Ovary (tissue), 9 donors: ENCODE measurements around the gene MCTP1. TPM values are rescaled to one million over a fixed set of nuclear protein-coding genes. Genes with fewer than 3 reads are reported as not detected.

Source experiments
- DNase-seq, 5 donors: peaks; one replicate each; pipeline ENCODE4 v3.0.0-alpha.2; 2019 to 2020
- H3K27ac ChIP-seq, 2 donors: fragments of 200-600 bp; one replicate each; pipeline versions ENCODE4 v1.5.1 to v1.8.0; 2019 to 2022
- H3K27me3 ChIP-seq: fragments of 200-600 bp; one replicate; pipeline ENCODE4 v1.8.0; 2022
- H3K36me3 ChIP-seq: fragments of 200-600 bp; sonication (generic); one replicate; pipeline ENCODE4 v1.5.1; 2019
- H3K4me1 ChIP-seq: one replicate; pipeline ENCODE4 v1.8.1; 2013; ENCODE audit warnings: mild to moderate bottlenecking, moderate library complexity; ENCODE audit not compliant: insufficient read depth
- H3K4me3 ChIP-seq: fragments of 200-600 bp; sonication (generic); one replicate; pipeline ENCODE4 v1.5.1; 2017
- H3K9me3 ChIP-seq, 2 donors: fragments of 200-600 bp in 1 of 2; sonication (generic) in 1 of 2; one replicate each; pipeline versions ENCODE4 v1.5.1 to v1.8.1; 2013 to 2019; ENCODE audit warnings: mild to moderate bottlenecking in 1 of 2, moderate library complexity in 1 of 2
- EP300 ChIP-seq: sonication (generic); formaldehyde crosslinking; IDR thresholded peaks from one replicate; pipeline ENCODE4 v1.6.1; 2017; ENCODE audit warnings: antibody characterized with exemption
- POLR2A ChIP-seq: fragments of 450-650 bp; IDR thresholded peaks from one replicate; pipeline ENCODE4 v1.6.1; 2017; ENCODE audit warnings: antibody characterized with exemption, mild to moderate bottlenecking, moderate library complexity
- WGBS, 3 donors: extraction: QIAGEN DNeasy Blood & Tissue Kit in 1 of 3; methylation state at CpG; one replicate each; pipeline versions ENCODE4 v1.1.5 to v1.1.7; 2013 to 2017; 5-methylcytosine and 5-hydroxymethylcytosine counted together
- intact Hi-C, 4 donors: fragments of 100-400 bp; cut with DNase I; formaldehyde crosslinking; loops; one replicate each; pipeline versions ENCODE4 v1.11.0 to v1.15.1; 2022 to 2023
- polyA plus RNA-seq, 2 donors: library from polyadenylated mRNA; stranded (reverse); fragments of 200-250 nt in 1 of 2; fragments of 350-450 nt in 1 of 2; fragmentation: Illumina TruSeq in 1 of 2; extraction: RNeasy Lipid Tissue Mini Kit (QIAGEN cat#74804) in 1 of 2; gene quantifications; one replicate each; pipeline ENCODE4 v1.2.3, GENCODE V29; 2013 to 2014
- total RNA-seq, 7 donors: library from RNA; depleted of rRNA in 2 of 7; stranded (reverse); fragments of >200 nt in 2 of 7; fragmentation: NEBNext Ultra II Directional in 3 of 7; extraction: Animal tissue kit (Norgen Biotek cat#: 25700) in 3 of 7; gene quantifications; one replicate each; pipeline versions ENCODE4 v1.1.0 to v1.2.4, GENCODE V29; 2016 to 2023
- TF ChIP-seq, protein P1 (sequence below), 3 donors: fragments of 450-650 bp in 2 of 3; fragments of 200-600 bp in 1 of 3; IDR thresholded peaks; one replicate each; pipeline versions ENCODE4 v1.5.1 to v1.8.0; 2016 to 2022; ENCODE audit warnings: antibody characterized with exemption in 3 of 3, mild to moderate bottlenecking in 1 of 3
- donor health status: DM: no; HTN: no; CAD: no; lungs with moderate emphysema.
- donor health status: DM: no; HTN: no; CAD: no.
- donor health status: Bipolar disorder and iron deficiency.
- donor health status: DM: yes; HTN: yes; CAD: no.
- donor health status: DM: no; HTN: no; CAD: no.
- donor health status: DM: yes; HTN: yes; CAD: no.

The MCTP1 gene
- total and polyA plus RNA-seq, 9 donors, result 1.7 to 11.4 (median 5.0) TPM

- 80 to 92% (median 90%) methylated on average over 1 of the region's 1 CpG for WGBS, 3 donors
- H3K4me3 ChIP-seq, result no peak overlapping the region
- H3K9me3 ChIP-seq, result no peaks in the 10 kb centered on the region
- no peak overlapping the region for H3K27ac ChIP-seq
- intact Hi-C loops, result no loop called here
- H3K27me3 ChIP-seq, result no peaks in the 10 kb centered on the region
- no peak for TF ChIP-seq POLR2A
- TF ChIP-seq, protein P1, sequence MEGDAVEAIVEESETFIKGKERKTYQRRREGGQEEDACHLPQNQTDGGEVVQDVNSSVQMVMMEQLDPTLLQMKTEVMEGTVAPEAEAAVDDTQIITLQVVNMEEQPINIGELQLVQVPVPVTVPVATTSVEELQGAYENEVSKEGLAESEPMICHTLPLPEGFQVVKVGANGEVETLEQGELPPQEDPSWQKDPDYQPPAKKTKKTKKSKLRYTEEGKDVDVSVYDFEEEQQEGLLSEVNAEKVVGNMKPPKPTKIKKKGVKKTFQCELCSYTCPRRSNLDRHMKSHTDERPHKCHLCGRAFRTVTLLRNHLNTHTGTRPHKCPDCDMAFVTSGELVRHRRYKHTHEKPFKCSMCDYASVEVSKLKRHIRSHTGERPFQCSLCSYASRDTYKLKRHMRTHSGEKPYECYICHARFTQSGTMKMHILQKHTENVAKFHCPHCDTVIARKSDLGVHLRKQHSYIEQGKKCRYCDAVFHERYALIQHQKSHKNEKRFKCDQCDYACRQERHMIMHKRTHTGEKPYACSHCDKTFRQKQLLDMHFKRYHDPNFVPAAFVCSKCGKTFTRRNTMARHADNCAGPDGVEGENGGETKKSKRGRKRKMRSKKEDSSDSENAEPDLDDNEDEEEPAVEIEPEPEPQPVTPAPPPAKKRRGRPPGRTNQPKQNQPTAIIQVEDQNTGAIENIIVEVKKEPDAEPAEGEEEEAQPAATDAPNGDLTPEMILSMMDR (IDR thresholded peaks at IDR 0.05), result no peak
- TF ChIP-seq EP300, result no peak
- no peaks in the 10 kb centered on the region for H3K36me3 ChIP-seq
- no peak for DNase-seq
- no peaks in the 10 kb centered on the region for H3K4me1 ChIP-seq
Observed at GRCh38 chr5:95032801-95033200, 252.1 kb downstream of the MCTP1 start.

DNA sequence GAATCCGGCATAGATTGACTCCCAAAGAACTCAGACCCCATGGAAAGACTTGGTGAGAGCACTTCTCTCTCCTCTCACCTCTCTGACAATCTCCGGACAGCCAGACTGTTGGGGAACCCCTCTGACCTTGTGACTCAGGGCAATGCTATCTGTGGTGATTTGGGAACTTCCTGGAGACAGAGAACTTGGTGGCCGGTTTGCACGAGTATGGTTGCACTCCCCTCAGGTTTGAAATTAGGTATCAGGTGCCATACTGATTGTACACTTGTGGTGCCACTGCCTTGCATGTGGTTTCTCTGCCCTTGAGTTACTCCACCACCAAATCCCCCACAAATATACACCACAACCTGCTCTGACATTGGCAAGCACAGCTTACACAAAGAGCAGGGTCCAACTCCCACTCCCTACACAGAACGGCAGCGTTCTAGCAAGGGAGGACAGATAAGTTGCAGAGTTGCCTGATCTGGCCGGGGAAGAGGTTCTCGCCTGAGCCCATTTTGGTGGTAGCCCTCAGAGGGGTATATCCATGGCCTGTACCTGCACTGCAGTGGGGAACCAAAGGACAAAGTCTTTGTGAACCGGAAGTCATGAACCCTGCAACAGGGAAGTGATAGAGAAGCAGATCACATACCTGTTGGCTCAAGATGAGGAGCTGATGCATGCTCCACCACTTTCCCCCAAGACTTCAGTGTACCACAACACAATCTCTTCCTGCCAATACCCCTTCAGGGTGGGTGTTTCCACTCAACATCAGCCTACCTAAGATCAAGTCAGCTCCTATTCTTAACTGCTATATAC is 255.1 kb downstream of the MCTP1 start:
- intact Hi-C loops, result no loop called here

GRCh38 chr5:95027775-95028174 is 257.1 kb downstream of the MCTP1 start:
- H3K27me3 ChIP-seq, result no peaks in the 10 kb centered on the region
- TF ChIP-seq POLR2A (no peak), EP300 (no peak)
- TF ChIP-seq, protein P1 (IDR thresholded peaks at IDR 0.05), result no peak
- H3K4me3 ChIP-seq, result no peak overlapping the region
- no peaks in the 10 kb centered on the region for H3K9me3 ChIP-seq
- H3K27ac ChIP-seq, result no peak overlapping the region
- intact Hi-C loops, result no loop called here
- 46 to 52% (median 48%) methylated on average over 3 of the region's 3 CpGs for WGBS, 3 donors
- H3K36me3 ChIP-seq, result no peaks in the 10 kb centered on the region
- H3K4me1 ChIP-seq, result no peaks in the 10 kb centered on the region
- DNase-seq, result no peak

More for the DNA sequence above, 255.1 kb downstream of the MCTP1 start:
- TF ChIP-seq EP300 (no peak), POLR2A (no peak)
- TF ChIP-seq, protein P1 (IDR thresholded peaks at IDR 0.05), result no peak
- DNase-seq, result no peak
- Histone ChIP-seq H3K9me3 (no peaks in the 10 kb centered on the region), H3K27ac (no peak overlapping the region), H3K4me3 (no peak overlapping the region), H3K27me3 (no peaks in the 10 kb centered on the region), H3K4me1 (no peaks in the 10 kb centered on the region), H3K36me3 (no peaks in the 10 kb centered on the region)
- WGBS, 3 donors, result 72 to 84% (median 80%) methylated on average over 8 to 9 of the region's 9 CpGs

DNA sequence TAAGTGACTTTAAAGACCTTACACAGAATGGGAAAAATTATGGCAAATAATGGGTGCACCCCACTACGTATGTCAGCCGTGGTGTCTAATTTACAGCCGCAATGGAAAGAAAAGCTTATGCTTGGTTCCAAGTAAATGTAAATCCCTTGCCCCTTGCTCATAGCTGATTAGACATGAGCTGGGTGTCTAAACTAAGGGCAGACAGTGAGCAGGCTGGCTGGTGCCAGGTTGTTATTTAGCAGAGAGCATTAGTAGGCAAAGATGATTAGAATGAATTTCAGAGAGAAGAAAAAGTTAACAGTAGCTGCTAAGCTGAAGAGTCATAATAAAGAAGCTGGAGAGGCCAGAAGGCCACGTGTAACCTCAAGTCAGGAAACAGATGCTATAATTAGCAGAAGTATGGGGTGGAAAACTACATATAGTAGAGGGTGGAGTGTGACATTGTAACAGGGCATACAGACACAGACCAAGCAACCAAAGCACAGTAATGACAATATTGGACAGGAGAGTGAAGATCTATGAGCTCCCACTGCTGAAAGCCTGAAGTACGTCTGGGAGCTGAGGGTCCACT is 257.7 kb downstream of the MCTP1 start:
- Histone ChIP-seq H3K27me3 (no peaks in the 10 kb centered on the region), H3K36me3 (no peaks in the 10 kb centered on the region), H3K9me3 (no peaks in the 10 kb centered on the region), H3K4me3 (no peak overlapping the region), H3K4me1 (no peaks in the 10 kb centered on the region), H3K27ac (no peak overlapping the region)
- intact Hi-C loops, result no loop called here
- TF ChIP-seq, protein P1 (IDR thresholded peaks at IDR 0.05), result no peak
- TF ChIP-seq EP300 (no peak), POLR2A (no peak)
- WGBS, 3 donors, result 66 to 70% (median 69%) methylated on average over 5 of the region's 5 CpGs
- no peak for DNase-seq
